HG02981 (cell line): ENCODE measurements around the gene HMSD.

Source experiments
- ATAC-seq: cut with Tn5 transposase; IDR thresholded peaks from one replicate; pipeline ENCODE4 v1.9.1; 2021; ENCODE audit warnings: mild to moderate bottlenecking, moderate library complexity; ENCODE audit not compliant: unreplicated experiment

The HMSD gene

DNA sequence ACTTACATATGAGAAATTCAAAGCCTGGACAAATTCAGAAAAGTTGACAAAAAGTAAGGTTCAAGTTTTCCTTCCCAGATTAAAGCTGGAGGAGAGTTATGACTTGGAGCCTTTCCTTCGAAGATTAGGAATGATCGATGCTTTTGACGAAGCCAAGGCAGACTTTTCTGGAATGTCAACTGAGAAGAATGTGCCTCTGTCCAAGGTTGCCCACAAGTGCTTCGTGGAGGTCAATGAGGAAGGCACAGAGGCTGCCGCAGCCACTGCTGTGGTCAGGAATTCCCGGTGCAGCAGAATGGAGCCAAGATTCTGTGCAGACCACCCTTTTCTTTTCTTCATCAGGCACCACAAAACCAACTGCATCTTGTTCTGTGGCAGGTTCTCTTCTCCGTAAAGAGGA lies 37.8 kb downstream of the HMSD start:
- ATAC-seq: no peak

- ATAC-seq: no peak
Measured at GRCh38 chr18:63987743-63988142, 38.6 kb downstream of the HMSD start.

- ATAC-seq: no peak
Measured at GRCh38 chr18:63992751-63993150, 43.6 kb downstream of the HMSD start.

GRCh38 chr18:63994783-63995399 lies 45.8 kb downstream of the HMSD start:
- peak; percentile 43 for ATAC-seq

- no peak for ATAC-seq
Measured at GRCh38 chr18:63997041-63997440, 47.9 kb downstream of the HMSD start.

DNA sequence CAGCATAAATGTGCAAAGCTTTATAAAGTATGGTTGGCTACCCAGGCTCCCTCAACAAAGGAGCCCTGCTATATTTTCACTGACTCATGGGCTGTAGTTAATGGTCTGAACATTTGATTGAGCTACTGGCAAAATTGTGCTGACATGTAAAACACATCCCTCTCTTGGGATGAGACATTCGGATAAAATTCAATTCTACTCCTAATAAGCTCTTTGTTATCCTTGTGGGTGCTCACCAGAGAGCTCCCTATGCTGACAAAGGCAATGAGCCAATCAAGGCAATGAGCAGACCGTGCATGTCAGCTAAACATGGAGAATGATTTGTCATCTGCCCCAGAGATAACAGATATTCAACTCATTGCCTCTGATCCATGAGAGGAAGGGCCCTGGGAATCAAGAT lies 48.5 kb downstream of the HMSD start:
- ATAC-seq: no peak

DNA sequence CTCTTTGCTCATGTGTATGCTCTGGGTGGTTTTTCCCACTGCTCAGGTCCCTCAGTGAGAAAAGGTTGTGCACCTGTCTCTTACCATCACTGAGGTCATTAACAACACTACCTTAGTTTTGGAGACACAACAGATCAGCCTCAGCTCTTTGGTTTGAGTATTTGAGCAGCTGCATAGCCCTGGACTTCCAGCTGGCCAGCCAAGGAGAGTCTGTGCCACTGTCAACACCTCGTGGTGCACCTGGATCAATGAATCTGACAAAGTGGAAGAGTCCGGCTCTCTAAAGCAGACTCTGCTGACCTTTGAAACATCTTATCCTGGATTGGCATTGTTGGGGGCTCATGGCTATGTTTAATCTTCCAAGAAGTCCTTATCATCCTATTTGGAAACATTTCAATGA lies 50.8 kb downstream of the HMSD start:
- ATAC-seq: no peak

DNA sequence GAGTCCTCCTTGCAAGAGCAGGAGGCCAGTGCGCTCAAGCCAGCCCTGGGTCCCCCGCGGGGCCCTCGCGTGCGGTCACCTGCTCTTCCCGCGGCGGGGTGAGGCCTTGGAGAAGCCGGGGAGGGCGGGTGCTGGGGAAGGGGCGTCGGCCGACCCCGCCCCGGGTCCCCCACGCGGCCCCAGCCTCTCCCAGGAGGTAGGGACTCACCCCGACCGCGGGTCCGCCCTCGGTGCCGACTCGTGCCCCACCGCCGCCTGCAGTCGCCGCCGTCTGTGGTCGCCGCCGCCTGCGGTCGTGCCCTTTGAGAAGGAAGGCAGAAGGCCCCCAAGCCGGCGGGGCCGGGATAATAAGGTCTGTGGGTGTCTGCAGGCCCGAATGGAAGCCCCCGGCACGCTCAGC lies 53.5 kb downstream of the HMSD start:
- ATAC-seq: no peak

- no peak for ATAC-seq
Measured at GRCh38 chr18:64009305-64009704, 60.2 kb downstream of the HMSD start.
